Measurements from ENCODE around the gene KRTAP5-8.
"Not testable (repeated sequence)": the region's sequence is repeated elsewhere in the genome, so short reads cannot be mapped to it uniquely, and the experiment has no call there.

Gene KRTAP5-8, protein sequence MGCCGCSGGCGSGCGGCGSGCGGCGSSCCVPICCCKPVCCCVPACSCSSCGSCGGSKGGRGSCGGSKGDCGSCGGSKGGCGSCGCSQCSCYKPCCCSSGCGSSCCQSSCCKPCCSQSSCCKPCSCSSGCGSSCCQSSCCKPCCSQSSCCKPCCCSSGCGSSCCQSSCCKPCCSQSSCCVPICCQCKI

DNA sequence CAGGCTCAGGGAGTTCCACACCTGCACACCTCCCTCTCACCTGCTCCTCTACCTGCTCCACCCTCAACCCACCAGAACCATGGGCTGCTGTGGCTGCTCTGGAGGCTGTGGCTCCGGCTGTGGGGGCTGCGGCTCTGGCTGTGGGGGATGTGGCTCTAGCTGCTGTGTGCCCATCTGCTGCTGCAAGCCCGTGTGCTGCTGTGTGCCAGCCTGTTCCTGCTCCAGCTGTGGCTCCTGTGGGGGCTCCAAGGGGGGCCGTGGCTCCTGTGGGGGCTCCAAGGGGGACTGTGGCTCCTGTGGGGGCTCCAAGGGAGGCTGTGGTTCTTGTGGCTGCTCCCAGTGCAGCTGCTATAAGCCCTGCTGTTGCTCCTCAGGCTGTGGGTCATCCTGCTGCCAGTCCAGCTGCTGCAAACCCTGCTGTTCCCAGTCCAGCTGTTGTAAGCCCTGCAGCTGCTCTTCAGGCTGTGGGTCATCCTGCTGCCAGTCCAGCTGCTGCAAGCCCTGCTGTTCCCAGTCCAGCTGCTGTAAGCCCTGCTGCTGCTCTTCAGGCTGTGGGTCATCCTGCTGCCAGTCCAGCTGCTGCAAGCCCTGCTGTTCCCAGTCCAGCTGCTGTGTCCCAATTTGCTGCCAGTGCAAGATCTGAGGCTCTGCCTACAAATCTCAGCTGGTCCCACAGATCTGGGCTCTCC, at the start of gene KRTAP5-8:
KRTAP5-8 (plus strand) TSS at position 49 of the 689 bp plus-strand sequence; CDS start at position 80, 31 bp downstream.
- not testable (repeated sequence) for DNase-seq

DNA sequence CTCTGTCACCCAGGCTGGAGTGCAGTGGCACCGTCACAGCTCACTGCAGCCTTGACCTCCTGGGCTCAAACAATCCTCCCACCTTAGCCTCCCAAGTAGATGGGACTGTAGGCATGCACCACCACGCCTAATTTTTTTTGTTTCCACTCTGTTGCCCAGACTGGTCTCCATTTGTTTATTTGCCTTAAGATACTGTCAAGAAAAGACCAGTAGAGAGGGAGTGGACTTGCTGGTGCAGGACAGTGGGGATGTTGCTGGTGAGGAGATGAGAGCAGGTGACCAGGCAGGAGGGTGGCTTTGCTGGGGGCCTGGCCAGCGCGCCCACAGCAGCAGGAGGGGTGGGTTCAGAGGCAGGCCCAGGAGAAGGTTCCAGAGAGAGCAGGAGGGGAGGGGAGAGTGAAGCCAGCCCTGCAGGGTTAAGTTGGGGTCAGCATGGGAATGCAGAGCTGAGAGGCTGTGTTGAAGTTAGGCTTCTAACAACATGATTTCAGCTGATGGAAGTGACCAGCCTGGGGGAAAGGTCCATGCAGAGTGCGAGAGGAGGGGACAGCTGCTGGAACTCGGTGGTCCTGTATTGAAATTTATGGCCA, 49.0 kb upstream of the KRTAP5-8 start:
- DNase-seq: no peak

DNA sequence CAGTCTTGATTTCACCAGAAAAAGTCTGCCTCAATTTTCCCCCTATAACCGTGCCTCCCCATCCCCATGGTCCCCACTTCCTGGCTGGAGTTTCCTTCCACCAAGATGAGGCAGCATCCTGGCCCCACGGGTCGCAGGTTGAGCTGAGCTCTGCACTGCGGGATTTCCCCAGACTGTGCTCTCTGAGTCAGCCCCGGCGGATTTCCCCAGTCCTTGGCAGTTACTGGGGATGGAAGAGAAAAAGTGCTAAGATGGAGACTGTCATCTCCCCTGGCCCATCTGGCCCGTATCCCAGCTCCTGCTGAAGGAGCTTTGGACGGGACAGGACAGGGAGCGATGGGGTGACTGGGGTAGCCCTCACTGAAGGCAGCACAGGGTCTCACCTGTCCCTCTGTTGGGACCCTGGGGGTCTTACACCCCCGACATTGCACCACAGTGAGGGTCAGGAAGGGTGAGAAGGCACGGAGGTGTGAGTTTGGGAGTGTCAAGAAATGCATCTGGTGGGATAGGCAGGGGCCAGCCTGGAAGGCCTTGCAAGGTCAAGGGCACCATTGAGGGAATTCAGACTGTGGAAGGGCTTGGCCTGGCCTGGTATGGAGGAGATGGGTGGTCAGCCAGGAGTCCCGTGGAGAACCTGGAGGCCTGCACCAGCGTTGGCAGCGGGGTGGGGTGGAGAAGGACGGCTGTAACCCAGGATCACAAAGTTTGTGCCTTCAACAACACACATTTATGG, 48.3 kb upstream of the KRTAP5-8 start:
- DNase-seq: no peak

- no peak for DNase-seq
Observed at GRCh38 chr11:71490044-71490730, 47.6 kb upstream of the KRTAP5-8 start.

DNA sequence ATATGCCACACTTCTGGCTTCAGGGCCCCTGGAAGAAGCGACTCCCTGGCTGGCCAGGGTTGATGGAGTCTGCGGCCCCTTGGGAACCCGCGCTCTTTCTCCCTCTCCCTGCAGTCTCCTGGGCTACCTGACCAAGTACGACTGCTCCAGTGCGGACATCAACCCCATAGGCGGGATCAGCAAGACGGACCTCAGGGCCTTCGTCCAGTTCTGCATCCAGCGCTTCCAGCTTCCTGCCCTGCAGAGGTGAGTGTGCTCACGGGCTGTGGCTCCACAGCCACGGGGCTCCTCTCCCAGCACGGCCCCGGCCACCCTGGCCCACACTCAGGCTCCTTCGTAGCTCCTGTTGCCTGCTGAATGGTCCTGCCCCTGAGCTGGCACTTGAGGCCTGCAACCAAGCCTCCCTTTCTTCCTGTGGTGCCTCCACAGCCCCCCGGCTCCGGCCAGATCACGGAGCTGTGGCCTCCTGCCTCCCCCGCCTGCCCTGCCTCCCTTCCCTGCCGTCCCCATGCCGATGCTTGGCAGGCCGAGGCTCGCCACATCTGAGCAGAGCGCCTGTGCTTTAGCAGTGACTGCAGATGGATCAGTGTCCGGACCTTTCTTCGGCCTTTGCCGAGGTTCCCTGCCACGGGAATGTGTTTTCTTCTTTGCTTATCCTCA, 47.0 kb upstream of the KRTAP5-8 start:
- DNase-seq: no peak

GRCh38 chr11:71491531-71491930, 46.3 kb upstream of the KRTAP5-8 start:
- DNase-seq: no peak

DNA sequence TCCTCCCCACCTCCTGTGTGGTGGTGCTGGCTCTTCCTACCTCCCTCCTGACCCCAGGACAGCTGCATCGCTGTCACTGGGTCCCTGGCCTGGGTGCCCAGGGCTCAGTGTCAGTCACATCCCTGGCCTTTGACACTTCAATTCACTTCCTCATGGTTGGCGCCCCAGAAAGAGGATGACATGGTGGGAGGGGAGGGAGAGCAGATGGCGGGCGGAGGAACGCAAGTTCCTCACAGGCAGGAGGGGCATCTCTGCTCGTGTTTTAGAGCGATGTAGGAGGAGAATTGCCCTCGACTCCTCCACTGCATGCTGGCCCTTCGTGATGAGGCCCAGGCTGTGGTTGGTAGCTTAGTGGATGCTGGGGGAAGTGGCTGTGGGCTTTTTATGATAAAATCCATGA, 45.9 kb upstream of the KRTAP5-8 start:
- no peak for DNase-seq

GRCh38 chr11:71495286-71496230, 42.3 kb upstream of the KRTAP5-8 start:
- no peak for DNase-seq

- no peak for DNase-seq
Observed at GRCh38 chr11:71496421-71496820, 41.4 kb upstream of the KRTAP5-8 start.

DNA sequence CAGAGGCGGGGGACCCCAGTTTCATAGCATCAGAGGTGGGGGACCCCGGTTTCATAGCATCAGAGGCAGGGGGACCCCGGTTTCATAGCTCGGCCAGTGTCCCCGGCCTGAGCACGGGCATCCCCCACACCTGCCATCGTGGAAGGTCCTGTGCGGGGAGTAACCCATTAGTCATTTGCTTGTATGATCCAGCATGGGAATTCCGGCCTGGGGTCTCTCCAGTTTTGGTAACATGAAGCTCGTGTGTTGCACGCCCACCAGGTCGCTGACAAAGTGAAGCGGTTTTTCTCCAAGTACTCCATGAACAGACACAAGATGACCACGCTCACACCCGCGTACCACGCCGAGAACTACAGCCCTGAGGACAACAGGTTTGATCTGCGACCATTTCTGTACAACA, 39.7 kb upstream of the KRTAP5-8 start:
- DNase-seq: no peak

- no peak for DNase-seq
Observed at GRCh38 chr11:71499125-71499524, 38.7 kb upstream of the KRTAP5-8 start.

- no peak for DNase-seq
Observed at GRCh38 chr11:71499546-71499945, 38.3 kb upstream of the KRTAP5-8 start.

- DNase-seq: no peak
Observed at GRCh38 chr11:71500601-71501021, 37.2 kb upstream of the KRTAP5-8 start.

- no peak for DNase-seq
Observed at GRCh38 chr11:71501071-71501985, 36.5 kb upstream of the KRTAP5-8 start.

DNA sequence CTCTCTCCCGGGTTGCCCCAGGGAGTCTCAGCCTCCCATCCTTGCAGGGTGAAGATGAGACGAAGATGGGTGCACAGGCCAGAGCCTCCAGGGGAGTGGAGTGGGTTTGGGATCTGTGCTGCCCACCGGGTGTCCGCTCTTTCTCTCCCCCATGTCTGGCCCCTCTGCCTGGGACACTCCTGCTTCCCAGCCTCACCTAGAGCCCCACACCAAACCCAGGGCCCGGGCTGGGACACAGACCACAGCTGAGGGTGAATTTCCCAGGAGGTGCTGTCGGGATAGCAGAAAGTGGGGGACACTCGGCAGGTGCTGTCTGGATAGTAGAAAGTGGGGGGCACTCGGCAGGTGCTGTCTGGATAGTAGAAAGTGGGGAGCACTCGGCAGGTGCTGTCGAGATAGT, 35.8 kb upstream of the KRTAP5-8 start:
- no peak for DNase-seq

- no peak for DNase-seq
Observed at GRCh38 chr11:71502871-71503435, 34.9 kb upstream of the KRTAP5-8 start.

GRCh38 chr11:71504531-71504930, 33.3 kb upstream of the KRTAP5-8 start:
- no peak for DNase-seq

- DNase-seq: no peak
Observed at GRCh38 chr11:71505001-71505400, 32.8 kb upstream of the KRTAP5-8 start.

DNA sequence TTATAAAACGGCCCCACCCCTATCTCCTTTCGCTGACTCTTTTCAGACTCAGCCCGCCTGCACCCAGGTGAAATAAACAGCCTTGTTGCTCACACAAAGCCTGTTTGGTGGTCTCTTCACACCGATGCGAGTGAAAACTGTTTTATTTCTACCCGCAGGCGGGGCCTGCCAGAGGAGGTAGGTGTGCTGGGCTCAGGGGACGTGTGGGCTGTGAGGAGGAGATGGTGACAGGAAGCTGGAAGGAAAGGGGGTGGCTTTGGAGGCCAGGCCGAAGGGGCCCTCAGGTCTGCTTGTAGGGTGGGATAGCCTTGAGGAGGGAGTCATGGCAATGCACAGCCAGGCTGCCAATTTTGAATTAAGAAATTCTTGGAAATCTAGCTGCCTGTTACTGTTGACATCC, 32.0 kb upstream of the KRTAP5-8 start:
- no peak for DNase-seq

DNA sequence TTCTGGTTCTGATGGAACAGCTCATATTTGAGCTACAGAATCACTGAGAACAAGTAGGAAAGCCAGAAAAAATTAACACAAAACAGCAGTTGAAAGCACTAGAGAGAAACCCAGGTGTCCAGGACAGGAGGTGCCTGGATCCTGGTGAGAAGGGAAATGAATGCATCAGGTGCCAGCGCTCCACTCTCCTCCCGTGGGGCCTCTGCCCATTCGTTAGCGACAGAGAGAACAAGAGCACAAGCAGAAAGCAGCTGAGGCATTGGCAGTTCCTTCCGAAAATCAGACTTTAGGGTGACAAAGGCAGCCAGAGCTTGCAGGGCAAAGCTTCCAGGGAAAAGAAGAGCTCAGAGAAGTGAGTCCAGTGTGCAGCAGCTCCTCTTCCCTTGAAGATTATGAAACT, 30.7 kb upstream of the KRTAP5-8 start:
- no peak for DNase-seq
